Endothelial cell of umbilical vein (primary cell): ENCODE results near the gene SLC37A1. TPM values are rescaled to one million over a fixed set of nuclear protein-coding genes. Genes with fewer than 3 reads are reported as not detected.

Experiments used
- BruUV-seq: library from RNA; stranded (reverse); fragments of 400-500 nt; replicated peaks from 2 replicates; lab custom pipeline; 2021; lab: Mats Ljungman, UMichigan
- CTCF ChIA-PET: fragments of 300-600, 350-600 bp; sonication (Branson Sonifier 250); formaldehyde crosslinking; loops from one replicate; lab custom pipeline; 2021; ENCODE audit warnings: antibody characterized with exemption, inconsistent platforms; lab: Charles Lee
- POLR2A ChIA-PET: fragments of 300-600, 350-600 bp; sonication (Branson Sonifier 250); formaldehyde crosslinking; loops from one replicate; lab custom pipeline; 2021; ENCODE audit warnings: antibody characterized with exemption, inconsistent platforms; lab: Charles Lee
- DNase-seq: peaks from one replicate; pipeline ENCODE4 v3.0.0-alpha.2; 2011; ENCODE audit warnings: low read depth, low spot score
- FAIRE-seq: peaks from 2 replicates; lab custom pipeline; 2011; peaks lifted over from hg19 to GRCh38; lab: Jason Lieb, UNC
- H2AFZ ChIP-seq: 2 replicates; pipeline ENCODE4 v1.6.0; 2012; ENCODE audit warnings: low read depth, low read length, control low read depth, inconsistent platforms
- H3K27ac ChIP-seq: 2 replicates; pipeline ENCODE4 v1.5.1; 2011; ENCODE audit warnings: low read depth, mild to moderate bottlenecking, control low read depth, low read length, moderate library complexity; ENCODE audit not compliant: insufficient read depth
- H3K27me3 ChIP-seq, 2 experiments: 2 replicates each; pipeline versions ENCODE4 v1.6.0 to v1.6.1; 2011; ENCODE audit warnings: low read length in 2 of 2, mixed read lengths in 1 of 2; ENCODE audit not compliant: control insufficient read depth in 2 of 2, insufficient read depth in 2 of 2
- H3K36me3 ChIP-seq, 2 experiments: 2 replicates in 1 of 2; 3 replicates in 1 of 2; pipeline ENCODE4 v1.5.1; 2011; ENCODE audit warnings: low read length in 2 of 2, mild to moderate bottlenecking in 1 of 2, moderate library complexity in 1 of 2; ENCODE audit not compliant: control insufficient read depth in 2 of 2, insufficient read depth in 2 of 2; ENCODE audit errors: extremely low read depth in 1 of 2
- H3K4me1 ChIP-seq: 3 replicates; pipeline ENCODE4 v1.5.1; 2011; ENCODE audit warnings: mild to moderate bottlenecking, low read length; ENCODE audit not compliant: control insufficient read depth, insufficient read depth; ENCODE audit errors: extremely low read depth
- H3K4me2 ChIP-seq: 2 replicates; pipeline ENCODE4 v1.6.1; 2011; ENCODE audit warnings: low read length, control low read depth, mixed read lengths; ENCODE audit not compliant: insufficient read depth
- H3K4me3 ChIP-seq, 3 experiments: fragments of 200-600 bp in 1 of 3; sonication (generic), shearing (Covaris generic) in 1 of 3; replicated peaks in 1 of 3; 2 replicates each; pipeline ENCODE4 v1.5.1; 2011 to 2016; ENCODE audit warnings: control low read depth in 3 of 3, low read length in 3 of 3, mild to moderate bottlenecking in 2 of 3, inconsistent platforms in 1 of 3, low read depth in 1 of 3, moderate library complexity in 1 of 3; ENCODE audit not compliant: insufficient read depth in 1 of 3
- H3K79me2 ChIP-seq: 2 replicates; pipeline ENCODE4 v1.6.0; 2012; ENCODE audit warnings: low read length, inconsistent platforms; ENCODE audit not compliant: control insufficient read depth, insufficient read depth
- H3K9ac ChIP-seq: replicated peaks from 2 replicates; pipeline ENCODE3; 2011; ENCODE audit warnings: low read length, control low read depth; ENCODE audit not compliant: insufficient read depth; ENCODE audit errors: extremely low read depth
- H3K9me1 ChIP-seq: replicated peaks from 3 replicates; pipeline ENCODE4 v1.6.0; 2011; ENCODE audit warnings: mild to moderate bottlenecking, low read length; ENCODE audit not compliant: control insufficient read depth, insufficient read depth; ENCODE audit errors: extremely low read depth
- H3K9me3 ChIP-seq: replicated peaks from 2 replicates; pipeline ENCODE4 v1.5.1; 2012; ENCODE audit warnings: low read length, inconsistent platforms; ENCODE audit not compliant: control insufficient read depth, insufficient read depth
- H4K20me1 ChIP-seq: replicated peaks from 2 replicates; pipeline ENCODE3; 2011; ENCODE audit warnings: mild to moderate bottlenecking, low read length; ENCODE audit not compliant: control insufficient read depth, insufficient read depth; ENCODE audit errors: extremely low read depth
- CTCF ChIP-seq, 2 donors: IDR thresholded peaks; 1 replicate in 1 of 2; 2 replicates in 1 of 2; pipeline ENCODE4 v1.5.1; 2011; ENCODE audit warnings: low read length in 2 of 2, mild to moderate bottlenecking in 2 of 2, moderate library complexity in 2 of 2, control low read depth in 1 of 2, inconsistent platforms in 1 of 2, low read depth in 1 of 2; ENCODE audit not compliant: insufficient read depth in 1 of 2; ENCODE audit errors: extremely low read depth in 1 of 2
- EZH2 ChIP-seq: IDR thresholded peaks from 2 replicates; pipeline ENCODE4 v1.6.1; 2012; ENCODE audit warnings: borderline replicate concordance, low read depth, mild to moderate bottlenecking, moderate library complexity, low read length, inconsistent platforms; ENCODE audit not compliant: severe bottlenecking
- FOS ChIP-seq: IDR thresholded peaks from 2 replicates; pipeline ENCODE4 v1.6.1; 2011; ENCODE audit warnings: mild to moderate bottlenecking, low read length, moderate library complexity, borderline replicate concordance; ENCODE audit not compliant: insufficient read depth
- GATA2 ChIP-seq: IDR thresholded peaks from 2 replicates; pipeline ENCODE4 v1.7.0; 2011; ENCODE audit warnings: low read depth, mild to moderate bottlenecking, moderate library complexity, mixed read lengths, low read length; ENCODE audit not compliant: insufficient read length, insufficient read depth
- JUN ChIP-seq: IDR thresholded peaks from 2 replicates; pipeline ENCODE4 v1.6.1; 2011; ENCODE audit warnings: borderline replicate concordance, low read depth; ENCODE audit not compliant: insufficient read length, insufficient read depth
- MAX ChIP-seq: IDR thresholded peaks from 2 replicates; pipeline ENCODE4 v1.6.1; 2011; ENCODE audit not compliant: insufficient read depth, insufficient read length
- MYC ChIP-seq: IDR thresholded peaks from one replicate; pipeline ENCODE4 v1.6.1; 2011; ENCODE audit warnings: mild to moderate bottlenecking, low read depth, low read length
- POLR2A ChIP-seq: IDR thresholded peaks from 2 replicates; pipeline ENCODE4 v1.6.1; 2012; ENCODE audit warnings: low read depth, mild to moderate bottlenecking, control low read depth, low read length
- POLR2AphosphoS5 ChIP-seq: IDR thresholded peaks from 2 replicates; pipeline ENCODE4 v1.6.1; 2012; ENCODE audit warnings: low read depth, mild to moderate bottlenecking, control low read depth, low read length, moderate library complexity; ENCODE audit not compliant: insufficient read depth
- dilution Hi-C: fragments of 300-500 bp; cut with MboI; formaldehyde crosslinking; loops from one replicate; pipeline ENCODE4 v1.15.0; 2019; ENCODE audit warnings: low sequenced_read_pairs; ENCODE audit not compliant: extremely low pct_ligation_motif_present
- intact Hi-C: fragments of 100-400 bp; cut with micrococcal nuclease; formaldehyde crosslinking; loops from one replicate; pipeline ENCODE4 v1.10.0; 2022
- polyA plus RNA-seq, 4 experiments: library from polyadenylated mRNA; depleted of rRNA in 3 of 4; stranded (reverse) in 3 of 4; unstranded in 1 of 4; fragments of >200 nt; gene quantifications; 2 replicates each; pipeline versions ENCODE4 v1.2.1 to v1.2.3, GENCODE V29; 2011 to 2012; ENCODE audit warnings: missing spikeins in 1 of 4
- total RNA-seq: library from RNA; stranded (reverse); gene quantifications from 2 replicates; pipeline ENCODE4 v1.2.3, GENCODE V29; 2021

The SLC37A1 gene
- total and polyA plus RNA-seq, 2 donors (not counting 3 experiments of a cell fraction or from before 2014, with no cell fraction given): 4.7 to 7.6 TPM

- Histone ChIP-seq H3K36me3 (no peaks in the 10 kb centered on the region), H4K20me1 (no peaks in the 10 kb centered on the region), H3K27me3 (peaks cover 12% of the 10 kb centered on the region in 2 experiments), H2AFZ (no peak overlapping the region), H3K9me3 (no peaks in the 10 kb centered on the region), H3K4me3 (no peak overlapping the region), H3K9ac (no peak overlapping the region), H3K27ac (no peak overlapping the region), H3K4me2 (no peak overlapping the region), H3K9me1 (no peaks in the 10 kb centered on the region), H3K4me1 (no peaks in the 10 kb centered on the region), H3K79me2 (no peaks in the 10 kb centered on the region)
- BruUV-seq: no TSS peak
- TF ChIP-seq EZH2: no peak
- TF ChIP-seq MYC: no peak
- TF ChIP-seq GATA2: no peak
- no peak for TF ChIP-seq POLR2A
- TF ChIP-seq FOS: no peak
- no peak for TF ChIP-seq POLR2AphosphoS5
- TF ChIP-seq MAX: no peak
- TF ChIP-seq CTCF (IDR thresholded peaks at IDR 0.05; ENCODE audit: extremely low read depth in 1 of 2, insufficient read depth in 1 of 2, low read depth in 1 of 2, low read length in 2 of 2): no peak
- no peak for TF ChIP-seq JUN
- no peak for DNase-seq
- intact Hi-C loops (no loop called here), dilution Hi-C loops (no loop called here)
- no peak for FAIRE-seq
- ChIA-PET CTCF (no interaction called here), POLR2A (no interaction called here)
Measured at GRCh38 chr21:42507418-42507817, 6.2 kb upstream of the SLC37A1 start.
